Peyer's patch (tissue), 4 donors: Measurements from ENCODE around the gene MISP.

ENCODE experiments used
- CTCF ChIP-seq, 6 experiments: fragments of 450-650 bp in 4 of 6; fragments of 200-600 bp in 2 of 6; sonication (generic) in 1 of 6; IDR thresholded peaks; one replicate each; pipeline ENCODE4 v1.5.1; 2017 to 2019; ENCODE audit warnings: antibody characterized with exemption in 6 of 6, mild to moderate bottlenecking in 3 of 6, moderate library complexity in 1 of 6
- POLR2A ChIP-seq, 2 donors: fragments of 450-650 bp; IDR thresholded peaks; one replicate each; pipeline ENCODE4 v1.5.1; 2017; ENCODE audit warnings: antibody characterized with exemption in 2 of 2, mild to moderate bottlenecking in 2 of 2, moderate library complexity in 2 of 2

GRCh38 chr19:742540-743075 is 8.3 kb upstream of the MISP start:
- TF ChIP-seq CTCF (IDR thresholded peaks at IDR 0.05) (no peak), POLR2A (IDR thresholded peaks at IDR 0.05) (no peak)
